Vagina (tissue), 2 donors: ENCODE measurements around the gene CHST11. TPM values are rescaled to one million over a fixed set of nuclear protein-coding genes. Genes with fewer than 3 reads are reported as not detected.
"Not testable (repeated sequence)": the region's sequence is repeated elsewhere in the genome, so short reads cannot be mapped to it uniquely, and the experiment has no call there.

Experiments used
- DNase-seq, 2 donors: peaks; one replicate each; pipeline ENCODE4 v3.0.0-alpha.2; 2017; ENCODE audit errors: extremely low spot score in 2 of 2
- H3K27ac ChIP-seq: fragments of 200-600 bp; sonication (generic); one replicate; pipeline ENCODE4 v1.5.1; 2019
- H3K27me3 ChIP-seq: fragments of 200-600 bp; sonication (generic); one replicate; pipeline ENCODE4 v1.5.1; 2019
- H3K36me3 ChIP-seq, 2 donors: fragments of 200-600 bp; sonication (generic); one replicate each; pipeline ENCODE4 v1.5.1; 2017 to 2019
- H3K4me1 ChIP-seq: fragments of 200-600 bp; sonication (generic); one replicate; pipeline ENCODE4 v1.5.1; 2019
- H3K4me3 ChIP-seq, 2 donors: fragments of 200-600 bp; sonication (generic); 1 replicate in 1 of 2; 2 replicates in 1 of 2; pipeline ENCODE4 v1.5.1; 2016 to 2019
- H3K9me3 ChIP-seq: fragments of 200-600 bp; sonication (generic); one replicate; pipeline ENCODE4 v1.5.1; 2019
- POLR2A ChIP-seq, 2 donors: fragments of 450-650 bp; IDR thresholded peaks; one replicate each; pipeline ENCODE4 v1.6.1; 2017; ENCODE audit warnings: antibody characterized with exemption in 2 of 2, mild to moderate bottlenecking in 2 of 2, moderate library complexity in 2 of 2
- POLR2AphosphoS5 ChIP-seq, 2 donors: sonication (generic); formaldehyde crosslinking; IDR thresholded peaks; one replicate each; pipeline ENCODE4 v1.9.0; 2017; ENCODE audit warnings: antibody characterized with exemption in 2 of 2, mild to moderate bottlenecking in 2 of 2, low read depth in 1 of 2; ENCODE audit not compliant: insufficient read depth in 1 of 2
- intact Hi-C: fragments of 100-400 bp; cut with DNase I; formaldehyde crosslinking; loops from one replicate; pipeline ENCODE4 v1.15.1; 2023
- total RNA-seq: library from RNA; depleted of rRNA; stranded (reverse); fragments of >200 nt; gene quantifications from one replicate; pipeline ENCODE4 v1.2.3, GENCODE V29; 2016
- TF ChIP-seq, protein P1 (sequence below), 3 experiments: fragments of 450-650 bp in 2 of 3; fragments of 200-600 bp in 1 of 3; sonication (generic) in 1 of 3; IDR thresholded peaks; one replicate each; pipeline ENCODE4 v1.5.1; 2017 to 2019; ENCODE audit warnings: antibody characterized with exemption in 3 of 3, mild to moderate bottlenecking in 2 of 3, moderate library complexity in 2 of 3

Gene CHST11
- total RNA-seq, 1 donor from 2014 or later = 40.0 TPM

DNA sequence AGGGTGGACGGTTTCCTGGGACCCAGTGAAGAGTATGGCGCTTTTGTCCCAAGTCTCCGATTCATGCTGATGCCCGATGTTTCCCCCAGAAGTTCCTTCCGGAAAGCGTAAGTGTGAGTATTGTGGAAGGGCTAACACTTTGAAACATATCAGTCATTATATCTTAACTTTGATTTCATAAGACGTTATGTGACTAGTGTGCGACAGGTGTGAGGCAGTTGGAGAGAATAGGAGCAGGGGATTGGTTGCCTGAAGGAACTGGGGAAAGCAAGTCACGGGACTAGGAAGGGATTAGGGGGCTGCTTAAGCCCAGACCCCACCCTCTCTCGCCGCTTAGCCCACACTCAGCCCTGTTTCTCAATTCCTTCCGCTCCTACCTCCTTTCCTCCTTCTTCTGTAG lies 154.9 kb downstream of the CHST11 start:
- no peak for DNase-seq
- no peak overlapping the region for H3K4me3 ChIP-seq
- peaks cover 10% of the 10 kb centered on the region for H3K4me1 ChIP-seq

GRCh38 chr12:104613372-104613771 lies 156.6 kb downstream of the CHST11 start:
- H3K4me1 ChIP-seq, H3K4me3 ChIP-seq, H3K27me3 ChIP-seq, DNase-seq, H3K27ac ChIP-seq, H3K9me3 ChIP-seq, H3K36me3 ChIP-seq, intact Hi-C loops: not testable (repeated sequence)

More for the DNA sequence above, 154.9 kb downstream of the CHST11 start:
- TF ChIP-seq POLR2A (IDR thresholded peaks at IDR 0.05) (no peak), POLR2AphosphoS5 (IDR thresholded peaks at IDR 0.05; ENCODE audit: insufficient read depth in 1 of 2, low read depth in 1 of 2) (no peak)
- TF ChIP-seq, protein P1, sequence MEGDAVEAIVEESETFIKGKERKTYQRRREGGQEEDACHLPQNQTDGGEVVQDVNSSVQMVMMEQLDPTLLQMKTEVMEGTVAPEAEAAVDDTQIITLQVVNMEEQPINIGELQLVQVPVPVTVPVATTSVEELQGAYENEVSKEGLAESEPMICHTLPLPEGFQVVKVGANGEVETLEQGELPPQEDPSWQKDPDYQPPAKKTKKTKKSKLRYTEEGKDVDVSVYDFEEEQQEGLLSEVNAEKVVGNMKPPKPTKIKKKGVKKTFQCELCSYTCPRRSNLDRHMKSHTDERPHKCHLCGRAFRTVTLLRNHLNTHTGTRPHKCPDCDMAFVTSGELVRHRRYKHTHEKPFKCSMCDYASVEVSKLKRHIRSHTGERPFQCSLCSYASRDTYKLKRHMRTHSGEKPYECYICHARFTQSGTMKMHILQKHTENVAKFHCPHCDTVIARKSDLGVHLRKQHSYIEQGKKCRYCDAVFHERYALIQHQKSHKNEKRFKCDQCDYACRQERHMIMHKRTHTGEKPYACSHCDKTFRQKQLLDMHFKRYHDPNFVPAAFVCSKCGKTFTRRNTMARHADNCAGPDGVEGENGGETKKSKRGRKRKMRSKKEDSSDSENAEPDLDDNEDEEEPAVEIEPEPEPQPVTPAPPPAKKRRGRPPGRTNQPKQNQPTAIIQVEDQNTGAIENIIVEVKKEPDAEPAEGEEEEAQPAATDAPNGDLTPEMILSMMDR (IDR thresholded peaks at IDR 0.05) = no peak
- Histone ChIP-seq H3K27ac (no peak overlapping the region), H3K36me3 (no peaks in the 10 kb centered on the region), H3K27me3 (no peaks in the 10 kb centered on the region), H3K9me3 (no peaks in the 10 kb centered on the region)
- intact Hi-C loops = no loop called here

GRCh38 chr12:104615048-104615561 lies 158.4 kb downstream of the CHST11 start:
- peak overlapping the region; percentile 51 for H3K27ac ChIP-seq
- H3K36me3 ChIP-seq = no peaks in the 10 kb centered on the region
- no peaks in the 10 kb centered on the region for H3K27me3 ChIP-seq
- H3K4me3 ChIP-seq = no peak overlapping the region
- peak in 1 of 2 donors; percentile 52 for TF ChIP-seq POLR2AphosphoS5 (IDR thresholded peaks at IDR 0.05; ENCODE audit: insufficient read depth in 1 of 2, low read depth in 1 of 2)
- TF ChIP-seq POLR2A (IDR thresholded peaks at IDR 0.05) = no peak
- TF ChIP-seq, protein P1 (IDR thresholded peaks at IDR 0.05) = no peak
- H3K4me1 ChIP-seq = peaks cover 7% of the 10 kb centered on the region
- no peaks in the 10 kb centered on the region for H3K9me3 ChIP-seq
- intact Hi-C loops = no loop called here
- no peak for DNase-seq

- intact Hi-C loops = no loop called here
- TF ChIP-seq, protein P1 (IDR thresholded peaks at IDR 0.05) = no peak
- TF ChIP-seq POLR2AphosphoS5 (IDR thresholded peaks at IDR 0.05; ENCODE audit: insufficient read depth in 1 of 2, low read depth in 1 of 2) (no peak), POLR2A (IDR thresholded peaks at IDR 0.05) (no peak)
- H3K27me3 ChIP-seq = no peaks in the 10 kb centered on the region
- H3K36me3 ChIP-seq = no peaks in the 10 kb centered on the region
- no peak for DNase-seq
- H3K4me1 ChIP-seq = peaks cover 7% of the 10 kb centered on the region
- no peak overlapping the region for H3K4me3 ChIP-seq
- H3K9me3 ChIP-seq = no peaks in the 10 kb centered on the region
- no peak overlapping the region for H3K27ac ChIP-seq
Measured at GRCh38 chr12:104618691-104619090, 161.9 kb downstream of the CHST11 start.

DNA sequence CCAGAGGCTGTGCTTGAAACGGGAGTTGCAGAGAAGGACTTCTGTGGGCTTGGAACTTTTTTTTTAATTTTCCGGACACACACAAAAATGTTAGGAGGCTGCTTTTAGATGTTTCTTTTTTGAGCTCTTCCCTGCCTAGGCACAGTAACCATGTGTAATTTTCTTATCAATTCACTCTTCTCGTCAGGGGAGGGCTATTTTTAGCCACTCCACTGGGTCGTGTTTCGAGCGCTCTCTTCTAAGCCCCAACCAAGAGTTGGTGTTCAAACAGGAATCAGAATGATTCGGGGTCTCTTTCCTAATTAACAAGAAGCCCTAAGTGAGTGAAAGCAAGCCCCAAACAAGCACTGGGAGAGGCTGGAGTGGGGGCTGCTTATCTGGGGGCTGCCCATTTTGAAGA lies 162.6 kb downstream of the CHST11 start:
- Histone ChIP-seq H3K4me1 (peaks cover 7% of the 10 kb centered on the region), H3K27me3 (no peaks in the 10 kb centered on the region), H3K27ac (no peak overlapping the region), H3K36me3 (no peaks in the 10 kb centered on the region), H3K4me3 (no peak overlapping the region), H3K9me3 (no peaks in the 10 kb centered on the region)
- TF ChIP-seq POLR2AphosphoS5 (IDR thresholded peaks at IDR 0.05; ENCODE audit: insufficient read depth in 1 of 2, low read depth in 1 of 2) (no peak), POLR2A (IDR thresholded peaks at IDR 0.05) (no peak)
- TF ChIP-seq, protein P1 (IDR thresholded peaks at IDR 0.05) = no peak
- intact Hi-C loops = no loop called here
- no peak for DNase-seq
